ENCODE measurements around the gene TRAFD1.

- TF ChIP-seq POLR2AphosphoS5 (IDR thresholded peaks at IDR 0.05) (no peak), CTCF (IDR thresholded peaks at IDR 0.05; ENCODE audit: poor library complexity, severe bottlenecking) (no peak), EZH2 (IDR thresholded peaks at IDR 0.05; ENCODE audit: borderline replicate concordance, insufficient read depth, low read length, poor library complexity, severe bottlenecking) (no peak)
Observed at GRCh38 chr12:112126911-112127310, 1.6 kb downstream of the TRAFD1 start.
